HL-60 (cell line): ENCODE measurements around the gene DGLUCY.
"Not testable (repeated sequence)": the region's sequence is repeated elsewhere in the genome, so short reads cannot be mapped to it uniquely, and the experiment has no call there.

Source experiments
- CTCF ChIP-seq: IDR thresholded peaks from one replicate; pipeline ENCODE4 v1.5.1; 2011; ENCODE audit warnings: low read length, control low read depth, inconsistent platforms; ENCODE audit not compliant: insufficient read depth
- POLR2AphosphoS5 ChIP-seq: IDR thresholded peaks from 2 replicates; pipeline ENCODE4 v1.6.1; 2012; ENCODE audit warnings: low read depth

GRCh38 chr14:91156877-91157276 lies 43.0 kb downstream of the DGLUCY start:
- not testable (repeated sequence) for TF ChIP-seq CTCF, POLR2AphosphoS5
